HG03342 (cell line): Measurements from ENCODE around the gene POLH.
A peak's percentile ranks its signal among the peaks of the same experiment; 100 is the strongest.

ENCODE experiments used
- ATAC-seq: cut with Tn5 transposase; IDR thresholded peaks from one replicate; pipeline ENCODE4 v1.9.1; 2021; ENCODE audit warnings: mild to moderate bottlenecking, moderate library complexity; ENCODE audit not compliant: unreplicated experiment

Gene POLH

GRCh38 chr6:43604174-43604573, 28.2 kb downstream of the POLH start:
- no peak for ATAC-seq

- no peak for ATAC-seq
Observed at GRCh38 chr6:43606019-43606418, 30.0 kb downstream of the POLH start.

- ATAC-seq: no peak
Observed at GRCh38 chr6:43608310-43608763, 32.4 kb downstream of the POLH start.

- ATAC-seq: no peak
Observed at GRCh38 chr6:43608807-43609206, 32.8 kb downstream of the POLH start.

- ATAC-seq: no peak
Observed at GRCh38 chr6:43609402-43609801, 33.4 kb downstream of the POLH start.

GRCh38 chr6:43610431-43610830, 34.4 kb downstream of the POLH start:
- ATAC-seq: no peak

GRCh38 chr6:43613721-43614395, 37.9 kb downstream of the POLH start:
- no peak for ATAC-seq

- no peak for ATAC-seq
Observed at GRCh38 chr6:43614396-43614730, 38.4 kb downstream of the POLH start.

GRCh38 chr6:43616725-43617472, 40.9 kb downstream of the POLH start:
- ATAC-seq: no peak

- no peak for ATAC-seq
Observed at GRCh38 chr6:43621078-43621835, 45.3 kb downstream of the POLH start.

GRCh38 chr6:43621836-43622180, 45.8 kb downstream of the POLH start:
- ATAC-seq: no peak

GRCh38 chr6:43622541-43622940, 46.6 kb downstream of the POLH start:
- no peak for ATAC-seq

GRCh38 chr6:43623880-43624785, 48.1 kb downstream of the POLH start:
- ATAC-seq: no peak

GRCh38 chr6:43624786-43625288, 48.9 kb downstream of the POLH start:
- ATAC-seq: no peak

GRCh38 chr6:43625393-43625992, 49.5 kb downstream of the POLH start:
- ATAC-seq: no peak

- no peak for ATAC-seq
Observed at GRCh38 chr6:43627008-43627825, 51.2 kb downstream of the POLH start.

GRCh38 chr6:43628393-43629103, 52.6 kb downstream of the POLH start:
- no peak for ATAC-seq

GRCh38 chr6:43629104-43629504, 53.1 kb downstream of the POLH start, which contains the start of gene GTPBP2:
GTPBP2 (minus strand) TSS chr6:43629264; CDS start chr6:43629162, 102 bp downstream.
- peak; percentile 81 for ATAC-seq
